ENCODE data around the gene SCARB1. TPM values are rescaled to one million over a fixed set of nuclear protein-coding genes. Genes with fewer than 3 reads are reported as not detected.

Gene SCARB1
- total RNA-seq, 1 donor from 2014 or later, result 24.0 TPM

DNA sequence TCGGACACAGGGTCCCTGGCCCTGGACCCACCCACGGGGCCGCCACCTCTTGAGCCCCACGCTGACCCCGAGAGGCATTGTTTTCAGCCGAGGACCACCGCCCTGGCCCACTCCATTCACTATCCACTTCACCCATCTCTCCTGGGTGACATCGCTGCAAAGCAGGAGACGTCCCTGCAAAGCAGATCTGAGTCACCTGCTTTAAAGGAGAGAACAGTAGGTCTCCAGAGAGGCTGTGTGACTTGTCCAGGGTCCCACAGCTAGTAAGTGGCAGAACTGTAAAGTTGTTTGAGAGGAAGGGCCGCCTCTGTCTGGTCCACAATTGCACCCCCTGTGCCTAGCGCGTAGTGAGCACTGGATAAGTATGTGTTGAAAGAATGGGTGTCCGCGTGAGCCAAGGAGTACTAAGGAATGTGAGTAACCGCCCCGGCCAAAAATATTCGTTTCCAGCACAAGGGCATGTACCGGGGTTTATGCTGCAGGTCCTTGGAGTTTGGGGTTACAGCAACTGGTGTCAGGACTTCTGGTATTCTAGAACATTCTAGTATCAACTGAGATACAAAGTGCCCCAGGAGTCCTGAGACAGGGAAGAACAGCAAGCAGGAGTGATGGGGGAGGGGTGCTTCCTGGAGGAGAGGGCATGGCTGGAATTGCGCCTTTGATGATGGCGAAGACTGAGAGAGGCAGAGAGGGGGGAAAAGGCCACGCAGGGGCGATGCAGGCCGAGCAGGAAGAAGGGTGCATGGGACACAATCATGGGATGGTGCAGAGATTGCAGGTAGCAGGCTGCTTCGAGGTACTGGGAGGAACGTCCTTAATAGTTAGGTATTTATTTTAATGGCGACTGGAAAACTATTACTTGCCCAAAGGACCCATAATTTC is 91.1 kb downstream of the SCARB1 start:
- Histone ChIP-seq H3K27me3 (ENCODE audit: low read depth) (no peaks in the 10 kb centered on the region), H3K9me3 (no peaks in the 10 kb centered on the region), H3K4me1 (peaks cover 27% of the 10 kb centered on the region), H3K27ac (no peak overlapping the region), H3K4me3 (no peak overlapping the region), H3K36me3 (no peaks in the 10 kb centered on the region)
- TF ChIP-seq, protein P1, sequence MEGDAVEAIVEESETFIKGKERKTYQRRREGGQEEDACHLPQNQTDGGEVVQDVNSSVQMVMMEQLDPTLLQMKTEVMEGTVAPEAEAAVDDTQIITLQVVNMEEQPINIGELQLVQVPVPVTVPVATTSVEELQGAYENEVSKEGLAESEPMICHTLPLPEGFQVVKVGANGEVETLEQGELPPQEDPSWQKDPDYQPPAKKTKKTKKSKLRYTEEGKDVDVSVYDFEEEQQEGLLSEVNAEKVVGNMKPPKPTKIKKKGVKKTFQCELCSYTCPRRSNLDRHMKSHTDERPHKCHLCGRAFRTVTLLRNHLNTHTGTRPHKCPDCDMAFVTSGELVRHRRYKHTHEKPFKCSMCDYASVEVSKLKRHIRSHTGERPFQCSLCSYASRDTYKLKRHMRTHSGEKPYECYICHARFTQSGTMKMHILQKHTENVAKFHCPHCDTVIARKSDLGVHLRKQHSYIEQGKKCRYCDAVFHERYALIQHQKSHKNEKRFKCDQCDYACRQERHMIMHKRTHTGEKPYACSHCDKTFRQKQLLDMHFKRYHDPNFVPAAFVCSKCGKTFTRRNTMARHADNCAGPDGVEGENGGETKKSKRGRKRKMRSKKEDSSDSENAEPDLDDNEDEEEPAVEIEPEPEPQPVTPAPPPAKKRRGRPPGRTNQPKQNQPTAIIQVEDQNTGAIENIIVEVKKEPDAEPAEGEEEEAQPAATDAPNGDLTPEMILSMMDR (IDR thresholded peaks at IDR 0.05), result no peak
- DNase-seq (no peak), ATAC-seq (peak in 1 of 2 donors; percentile 2)
- intact Hi-C loops (cut with DNase I), result loop anchor here (10.0 kb wide), 1 partner anchor 738 kb away; no protein-coding TSS in a partner anchor

DNA sequence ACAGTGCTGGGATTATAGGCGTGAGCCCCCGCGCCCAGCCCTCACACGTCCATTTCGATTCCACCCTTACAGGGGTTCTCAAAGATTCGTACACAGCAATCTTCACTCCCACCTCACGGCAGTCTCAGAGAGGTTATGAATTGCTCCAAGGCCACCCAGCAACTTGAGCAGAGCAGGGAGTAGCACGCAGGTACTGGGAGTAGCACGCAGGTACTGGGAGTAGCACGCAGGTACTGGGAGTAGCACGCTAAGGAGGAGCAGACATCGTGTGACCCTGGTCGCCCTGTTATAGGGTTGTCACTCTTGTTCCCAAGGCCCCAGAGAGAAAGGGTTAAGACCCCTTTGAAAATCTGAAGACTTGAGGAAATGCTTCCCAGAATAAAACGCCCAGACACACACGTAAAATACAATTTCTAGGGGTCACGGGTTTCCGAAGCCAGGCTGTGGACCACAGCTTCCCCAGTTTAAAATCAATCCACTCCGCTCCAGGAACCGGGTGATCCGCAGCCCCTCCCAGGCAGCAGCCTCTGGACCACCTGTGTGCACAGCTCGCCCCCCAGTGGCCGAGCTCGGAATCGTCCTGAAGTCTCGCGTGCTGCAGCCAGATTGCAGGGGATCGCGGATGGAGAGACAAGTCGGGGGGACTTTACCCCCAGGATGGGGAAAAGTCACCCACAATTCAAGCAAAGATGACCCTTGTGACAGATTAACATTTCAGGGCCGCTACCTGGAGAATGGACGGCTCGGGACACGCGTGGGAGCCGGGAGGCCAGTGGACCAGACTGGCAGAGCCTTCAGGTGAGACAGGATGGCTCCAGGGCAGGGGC is 92.0 kb downstream of the SCARB1 start:
- intact Hi-C loops (cut with DNase I), result loop anchor here (10.0 kb wide), 1 partner anchor 737 kb away; no protein-coding TSS in a partner anchor
- Histone ChIP-seq H3K36me3 (no peaks in the 10 kb centered on the region), H3K4me1 (peaks cover 35% of the 10 kb centered on the region), H3K27me3 (ENCODE audit: low read depth) (no peaks in the 10 kb centered on the region), H3K27ac (no peak overlapping the region), H3K4me3 (no peak overlapping the region), H3K9me3 (no peaks in the 10 kb centered on the region)
- DNase-seq (peak; percentile 89), ATAC-seq (peak; percentile 79 to 83)
- TF ChIP-seq, protein P1 (IDR thresholded peaks at IDR 0.05), result peak; percentile 96

DNA sequence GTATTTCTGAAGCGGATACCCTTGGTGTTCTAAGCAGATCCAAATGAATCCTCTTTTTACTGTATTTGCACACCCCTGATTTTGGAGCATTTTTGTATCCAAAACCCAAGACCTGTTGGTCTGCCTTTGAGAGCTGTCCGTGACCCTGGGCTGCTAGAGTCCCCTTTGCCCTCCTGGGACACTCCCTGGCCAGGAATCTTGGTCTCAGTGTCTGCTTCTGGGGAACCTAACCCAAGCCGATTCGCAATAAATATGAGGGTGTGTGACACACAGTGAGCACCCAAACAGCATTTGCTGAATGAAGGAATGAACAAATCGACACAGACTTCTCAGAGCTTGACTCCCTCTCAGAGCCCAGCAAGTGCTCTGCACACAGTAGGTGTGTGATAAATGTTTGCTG is 92.9 kb downstream of the SCARB1 start:
- Histone ChIP-seq H3K9me3 (no peaks in the 10 kb centered on the region), H3K4me1 (peaks cover 36% of the 10 kb centered on the region), H3K4me3 (no peak overlapping the region), H3K36me3 (no peaks in the 10 kb centered on the region), H3K27me3 (ENCODE audit: low read depth) (no peaks in the 10 kb centered on the region), H3K27ac (no peak overlapping the region)
- DNase-seq (no peak), ATAC-seq (no peak)
- TF ChIP-seq, protein P1 (IDR thresholded peaks at IDR 0.05), result no peak
- intact Hi-C loops (cut with DNase I), result loop anchor here (10.0 kb wide), 1 partner anchor 736 kb away; no protein-coding TSS in a partner anchor

DNA sequence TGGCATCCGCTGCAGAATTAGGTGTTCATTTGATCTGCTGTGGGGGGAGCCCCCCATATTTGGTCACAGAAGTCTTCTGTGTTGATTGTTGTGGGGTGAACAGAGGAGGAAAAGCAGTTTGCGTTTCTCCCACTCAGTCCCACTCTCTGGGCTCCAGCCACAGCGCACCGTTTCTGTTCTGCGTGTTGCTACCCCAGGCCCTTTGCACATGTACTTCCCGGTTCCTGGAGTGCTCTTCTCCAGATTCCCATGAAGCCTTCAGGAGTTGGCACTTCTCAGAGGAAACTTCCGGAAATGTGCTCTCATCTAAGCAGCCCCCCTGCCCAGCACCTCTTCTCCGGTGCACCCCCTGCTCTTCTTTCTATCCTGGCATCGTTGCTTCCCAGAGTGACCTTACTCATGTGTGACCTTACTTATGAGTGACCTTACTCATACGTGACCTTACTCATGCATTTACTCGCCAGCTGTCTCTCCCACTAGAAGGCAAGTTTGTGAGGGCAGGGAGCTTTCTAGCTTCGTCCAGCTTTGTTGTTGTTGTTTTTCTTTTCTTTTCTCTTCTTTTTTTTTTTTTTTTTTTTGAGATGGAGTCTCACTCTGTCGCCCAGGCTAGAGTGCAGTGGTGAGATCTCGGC is 93.7 kb downstream of the SCARB1 start:
- peaks cover 37% of the 10 kb centered on the region for H3K4me1 ChIP-seq
- no peaks in the 10 kb centered on the region for H3K9me3 ChIP-seq
- intact Hi-C loops (cut with DNase I), result loop anchor here (10.0 kb wide), 1 partner anchor 735 kb away; no protein-coding TSS in a partner anchor
- DNase-seq (no peak), ATAC-seq (no peak)
- H3K27ac ChIP-seq, result no peak overlapping the region
- no peak overlapping the region for H3K4me3 ChIP-seq
- H3K27me3 ChIP-seq (ENCODE audit: low read depth), result no peaks in the 10 kb centered on the region
- TF ChIP-seq, protein P1 (IDR thresholded peaks at IDR 0.05), result no peak
- no peaks in the 10 kb centered on the region for H3K36me3 ChIP-seq

DNA sequence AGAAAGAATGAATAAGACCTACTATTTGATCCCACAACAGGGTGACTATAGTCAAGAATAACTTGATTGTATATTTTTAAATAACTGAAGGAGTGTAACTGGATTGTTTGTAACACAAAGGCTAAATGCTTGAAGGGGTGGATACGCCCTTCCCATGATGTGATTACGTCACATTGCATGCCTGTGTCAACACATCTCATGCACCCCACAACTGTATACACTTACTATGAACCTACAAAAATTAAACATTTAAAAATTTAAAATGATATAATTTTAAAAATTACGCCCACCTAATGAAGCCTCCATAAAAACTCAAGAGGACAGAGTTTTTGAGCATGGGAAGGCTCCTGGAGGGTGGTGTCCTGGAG is 94.5 kb downstream of the SCARB1 start:
- DNase-seq, result no peak
- Histone ChIP-seq H3K27ac (no peak overlapping the region), H3K4me1 (peaks cover 34% of the 10 kb centered on the region), H3K27me3 (ENCODE audit: low read depth) (no peaks in the 10 kb centered on the region), H3K4me3 (no peak overlapping the region), H3K36me3 (no peaks in the 10 kb centered on the region), H3K9me3 (peaks cover 7% of the 10 kb centered on the region)
- intact Hi-C loops (cut with DNase I), result no loop called here
- no peak for ATAC-seq
- TF ChIP-seq, protein P1 (IDR thresholded peaks at IDR 0.05), result no peak

All from lower lobe of right lung (tissue), 2 donors.